ENCODE results near the gene TMLHE.
"Not testable (repeated sequence)": the region's sequence is repeated elsewhere in the genome, so short reads cannot be mapped to it uniquely, and the experiment has no call there.

The TMLHE gene

GRCh38 chrX:155466269-155466938 is 146.3 kb downstream of the TMLHE start:
- not testable (repeated sequence) for H3K9ac ChIP-seq (ENCODE audit: low read length); H3K4me1 ChIP-seq (ENCODE audit: control insufficient read depth, insufficient read depth, low read length); H3K36me3 ChIP-seq (ENCODE audit: control insufficient read depth, insufficient read depth, low read length); H3K27me3 ChIP-seq (ENCODE audit: control insufficient read depth, insufficient read depth, low read length); H3K9me3 ChIP-seq (ENCODE audit: control insufficient read depth, low read length); H3K4me3 ChIP-seq (ENCODE audit: low read length)

- H3K9ac ChIP-seq (ENCODE audit: low read length); H3K4me3 ChIP-seq (ENCODE audit: low read length); H3K27me3 ChIP-seq (ENCODE audit: control insufficient read depth, insufficient read depth, low read length); H3K9me3 ChIP-seq (ENCODE audit: control insufficient read depth, low read length); H3K4me1 ChIP-seq (ENCODE audit: control insufficient read depth, insufficient read depth, low read length); H3K36me3 ChIP-seq (ENCODE audit: control insufficient read depth, insufficient read depth, low read length): not testable (repeated sequence)
Measured at GRCh38 chrX:155460501-155460900, 152.3 kb downstream of the TMLHE start.

- H3K4me1 ChIP-seq (ENCODE audit: control insufficient read depth, insufficient read depth, low read length); H3K4me3 ChIP-seq (ENCODE audit: low read length); H3K9ac ChIP-seq (ENCODE audit: low read length); H3K27me3 ChIP-seq (ENCODE audit: control insufficient read depth, insufficient read depth, low read length); H3K9me3 ChIP-seq (ENCODE audit: control insufficient read depth, low read length); H3K36me3 ChIP-seq (ENCODE audit: control insufficient read depth, insufficient read depth, low read length): not testable (repeated sequence)
Measured at GRCh38 chrX:155458471-155458870, 154.3 kb downstream of the TMLHE start, which contains the start of gene F8A3. Gene F8A3, minus strand, starts transcription at chrX:155458620. Its CDS starts 20 bp downstream, at chrX:155458600.

GRCh38 chrX:155457761-155458447 is 154.8 kb downstream of the TMLHE start:
- H3K36me3 ChIP-seq (ENCODE audit: control insufficient read depth, insufficient read depth, low read length); H3K9me3 ChIP-seq (ENCODE audit: control insufficient read depth, low read length); H3K9ac ChIP-seq (ENCODE audit: low read length); H3K4me3 ChIP-seq (ENCODE audit: low read length); H3K27me3 ChIP-seq (ENCODE audit: control insufficient read depth, insufficient read depth, low read length); H3K4me1 ChIP-seq (ENCODE audit: control insufficient read depth, insufficient read depth, low read length): not testable (repeated sequence)

GRCh38 chrX:155441097-155441496 is 171.7 kb downstream of the TMLHE start:
- H3K9me3 ChIP-seq (ENCODE audit: control insufficient read depth, low read length) = no peaks in the 10 kb centered on the region
- H3K9ac ChIP-seq (ENCODE audit: low read length) = no peak overlapping the region
- H3K27me3 ChIP-seq (ENCODE audit: control insufficient read depth, insufficient read depth, low read length) = no peaks in the 10 kb centered on the region
- H3K4me3 ChIP-seq (ENCODE audit: low read length) = no peak overlapping the region
- no peaks in the 10 kb centered on the region for H3K4me1 ChIP-seq (ENCODE audit: control insufficient read depth, insufficient read depth, low read length)
- no peaks in the 10 kb centered on the region for H3K36me3 ChIP-seq (ENCODE audit: control insufficient read depth, insufficient read depth, low read length)

All from mucosa of stomach (tissue), 1 donor.